Measurements from ENCODE around the gene ROCK2. TPM values are rescaled to one million over a fixed set of nuclear protein-coding genes. Genes with fewer than 3 reads are reported as not detected.

ROCK2 gene
- polyA plus RNA-seq, 3 donors = 2.8 to 10.2 (median 4.3) TPM

DNA sequence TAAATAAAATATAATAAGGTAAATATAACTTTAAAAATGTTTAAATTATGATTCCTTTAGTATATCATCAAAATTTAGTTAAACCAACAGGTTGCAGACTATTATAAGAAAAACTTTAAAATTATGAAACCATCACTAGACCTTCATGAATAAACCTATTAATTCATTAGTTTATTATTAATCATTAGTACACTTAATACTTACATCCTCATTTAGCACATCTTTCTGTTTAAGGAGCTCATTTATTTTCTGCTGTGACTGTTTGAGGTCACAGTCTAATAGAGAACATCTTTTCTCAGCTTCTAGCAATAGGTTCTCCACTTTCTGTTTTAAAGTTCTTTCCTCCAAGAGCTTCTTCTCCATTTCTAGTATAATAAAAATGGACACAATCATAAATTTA, 136.4 kb downstream of the ROCK2 start:
- no peaks in the 10 kb centered on the region for H3K9me3 ChIP-seq (replicated peaks in 1 of 2; ENCODE audit: control insufficient read depth in 1 of 2, insufficient read depth in 1 of 2, low read length in 2 of 2)
- H3K27me3 ChIP-seq (ENCODE audit: control insufficient read depth in 2 of 2, insufficient read depth in 2 of 2, low read length in 2 of 2) = no peaks in the 10 kb centered on the region
- DNase-seq = no peak
- H3K4me2 ChIP-seq (replicated peaks; ENCODE audit: extremely low read depth, low read length, poor library complexity, severe bottlenecking) = no peak overlapping the region
- no peak overlapping the region for H2AFZ ChIP-seq (ENCODE audit: insufficient read depth, low read depth, low read length, poor library complexity, severe bottlenecking)
- H3K27me3 Mint-ChIP-seq (ENCODE audit: low read depth in 3 of 3) = no peaks in the 10 kb centered on the region
- TF ChIP-seq, protein P1, sequence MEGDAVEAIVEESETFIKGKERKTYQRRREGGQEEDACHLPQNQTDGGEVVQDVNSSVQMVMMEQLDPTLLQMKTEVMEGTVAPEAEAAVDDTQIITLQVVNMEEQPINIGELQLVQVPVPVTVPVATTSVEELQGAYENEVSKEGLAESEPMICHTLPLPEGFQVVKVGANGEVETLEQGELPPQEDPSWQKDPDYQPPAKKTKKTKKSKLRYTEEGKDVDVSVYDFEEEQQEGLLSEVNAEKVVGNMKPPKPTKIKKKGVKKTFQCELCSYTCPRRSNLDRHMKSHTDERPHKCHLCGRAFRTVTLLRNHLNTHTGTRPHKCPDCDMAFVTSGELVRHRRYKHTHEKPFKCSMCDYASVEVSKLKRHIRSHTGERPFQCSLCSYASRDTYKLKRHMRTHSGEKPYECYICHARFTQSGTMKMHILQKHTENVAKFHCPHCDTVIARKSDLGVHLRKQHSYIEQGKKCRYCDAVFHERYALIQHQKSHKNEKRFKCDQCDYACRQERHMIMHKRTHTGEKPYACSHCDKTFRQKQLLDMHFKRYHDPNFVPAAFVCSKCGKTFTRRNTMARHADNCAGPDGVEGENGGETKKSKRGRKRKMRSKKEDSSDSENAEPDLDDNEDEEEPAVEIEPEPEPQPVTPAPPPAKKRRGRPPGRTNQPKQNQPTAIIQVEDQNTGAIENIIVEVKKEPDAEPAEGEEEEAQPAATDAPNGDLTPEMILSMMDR (IDR thresholded peaks at IDR 0.05) = no peak
- H4K20me1 ChIP-seq (ENCODE audit: insufficient read depth, low read length) = no peaks in the 10 kb centered on the region
- H3K27ac ChIP-seq (ENCODE audit: low read depth in 1 of 2, low read length in 2 of 2) = no peak overlapping the region
- H3K4me3 ChIP-seq (replicated peaks in 1 of 3; ENCODE audit: low read depth in 2 of 3, low read length in 3 of 3) = no peak overlapping the region
- H3K79me2 ChIP-seq (ENCODE audit: insufficient read depth, low read length) = no peaks in the 10 kb centered on the region
- H3K36me3 Mint-ChIP-seq = peaks cover 37 to 49% of the 10 kb centered on the region in 2 donors
- peaks cover 35 to 56% of the 10 kb centered on the region in 2 donors for H3K36me3 ChIP-seq (replicated peaks in 1 of 2; ENCODE audit: control insufficient read depth in 1 of 2, insufficient read depth in 2 of 2, low read length in 2 of 2)
- intact Hi-C loops (cut with micrococcal nuclease) = loop anchor here in 1 of 2 donors (10.0 kb wide), 1 partner anchor 53 kb away; the partner anchor contains the start of gene SLC66A3
- H3K9me3 Mint-ChIP-seq = peaks cover 0 to 2% (median 0%) of the 10 kb centered on the region in 7 donors
- H3K9ac ChIP-seq (ENCODE audit: insufficient read depth, low read length, poor library complexity, severe bottlenecking) = no peak overlapping the region
- H3K4me1 ChIP-seq (ENCODE audit: control insufficient read depth in 1 of 2, insufficient read depth in 2 of 2, low read length in 2 of 2) = peaks cover 20 to 21% of the 10 kb centered on the region in 2 donors
- no peak overlapping the region for H3K27ac Mint-ChIP-seq
- H3K4me1 Mint-ChIP-seq = peaks cover 25% of the 10 kb centered on the region
- H3K4me3 Mint-ChIP-seq = no peak overlapping the region

DNA sequence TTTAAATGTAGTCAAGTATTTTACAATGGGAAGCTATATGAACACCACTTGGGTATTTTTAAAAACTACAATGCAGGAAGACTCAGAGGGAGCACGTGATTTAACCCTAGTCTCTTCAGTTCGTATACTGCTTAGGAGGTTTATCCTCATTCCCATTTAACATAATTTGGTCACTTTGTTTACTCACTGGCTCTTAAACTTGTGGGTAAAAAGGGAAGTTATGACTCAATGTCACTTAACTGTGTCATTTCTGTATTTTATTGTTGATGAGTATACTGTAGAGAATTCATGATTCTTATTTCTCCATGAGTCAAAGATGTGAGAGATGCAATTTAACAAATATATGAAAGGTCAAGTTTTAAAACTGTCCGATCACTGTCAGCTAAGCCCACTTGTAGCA, 141.0 kb downstream of the ROCK2 start:
- Histone ChIP-seq H3K4me2 (replicated peaks; ENCODE audit: extremely low read depth, low read length, poor library complexity, severe bottlenecking) (peak overlapping the region; percentile 40), H3K36me3 (replicated peaks in 1 of 2; ENCODE audit: control insufficient read depth in 1 of 2, insufficient read depth in 2 of 2, low read length in 2 of 2) (peaks cover 36 to 49% of the 10 kb centered on the region in 2 donors), H3K4me3 (replicated peaks in 1 of 3; ENCODE audit: low read depth in 2 of 3, low read length in 3 of 3) (peak overlapping the region in 1 of 3 experiments; percentile 42), H2AFZ (ENCODE audit: insufficient read depth, low read depth, low read length, poor library complexity, severe bottlenecking) (no peak overlapping the region), H4K20me1 (ENCODE audit: insufficient read depth, low read length) (no peaks in the 10 kb centered on the region), H3K9ac (ENCODE audit: insufficient read depth, low read length, poor library complexity, severe bottlenecking) (no peak overlapping the region), H3K27ac (ENCODE audit: low read depth in 1 of 2, low read length in 2 of 2) (peak overlapping the region in 1 of 2 donors; percentile 77), H3K9me3 (replicated peaks in 1 of 2; ENCODE audit: control insufficient read depth in 1 of 2, insufficient read depth in 1 of 2, low read length in 2 of 2) (no peaks in the 10 kb centered on the region), H3K27me3 (ENCODE audit: control insufficient read depth in 2 of 2, insufficient read depth in 2 of 2, low read length in 2 of 2) (no peaks in the 10 kb centered on the region), H3K4me1 (ENCODE audit: control insufficient read depth in 1 of 2, insufficient read depth in 2 of 2, low read length in 2 of 2) (peaks cover 24 to 25% of the 10 kb centered on the region in 2 donors), H3K79me2 (ENCODE audit: insufficient read depth, low read length) (no peaks in the 10 kb centered on the region)
- DNase-seq = peak; percentile 75 to 90 (median 90)
- peak overlapping the region in 1 of 2 donors; percentile 19 for H3K4me3 Mint-ChIP-seq
- H3K27ac Mint-ChIP-seq = peak overlapping the region; percentile 81 to 94 (median 90)
- no CpG with 5 or more reads among the region's 3 CpGs for WGBS (ENCODE audit: insufficient coverage)
- TF ChIP-seq, protein P1 (IDR thresholded peaks at IDR 0.05) = no peak
- H3K36me3 Mint-ChIP-seq = peaks cover 36 to 44% of the 10 kb centered on the region in 2 donors
- intact Hi-C loops (cut with micrococcal nuclease) = loop anchor here in 1 of 2 donors (10.0 kb wide), 1 partner anchor 49 kb away; the partner anchor contains the start of gene SLC66A3
- H3K4me1 Mint-ChIP-seq = peaks cover 28% of the 10 kb centered on the region
- peaks cover 0 to 2% (median 0%) of the 10 kb centered on the region in 7 donors for H3K9me3 Mint-ChIP-seq
- H3K27me3 Mint-ChIP-seq (ENCODE audit: low read depth in 3 of 3) = no peaks in the 10 kb centered on the region
